KMS-11 (cell line): ENCODE measurements around the gene BORCS8.

Experiments used
- H2AFZ ChIP-seq: fragments of 200-600 bp; sonication (generic); 2 replicates; pipeline ENCODE4 v1.6.1; 2016; ENCODE audit warnings: antibody characterized with exemption, mixed run types, low read depth
- H3K27ac ChIP-seq: fragments of 200-600 bp; sonication (generic); 2 replicates; pipeline ENCODE4 v1.6.1; 2016; ENCODE audit warnings: mild to moderate bottlenecking, mixed run types
- H3K27me3 ChIP-seq: fragments of 200-600 bp; sonication (generic); 2 replicates; pipeline ENCODE4 v1.6.1; 2017; ENCODE audit warnings: mild to moderate bottlenecking, low read depth, mixed run types, moderate library complexity; ENCODE audit not compliant: insufficient read depth
- H3K36me3 ChIP-seq: fragments of 200-600 bp; sonication (generic); 2 replicates; pipeline ENCODE4 v1.6.1; 2017; ENCODE audit warnings: mild to moderate bottlenecking, mixed run types; ENCODE audit not compliant: insufficient read depth
- H3K4me1 ChIP-seq: fragments of 200-600 bp; sonication (generic); 2 replicates; pipeline ENCODE4 v1.6.1; 2016; ENCODE audit warnings: mild to moderate bottlenecking, low read depth, mixed run types; ENCODE audit not compliant: poor library complexity, severe bottlenecking
- H3K4me2 ChIP-seq: fragments of 200-600 bp; sonication (generic); 2 replicates; pipeline ENCODE4 v1.7.0; 2016; ENCODE audit warnings: mild to moderate bottlenecking, mixed run types
- H3K4me3 ChIP-seq: fragments of 200-600 bp; sonication (generic); IDR thresholded peaks from 2 replicates; pipeline ENCODE4 v1.6.1; 2017; ENCODE audit warnings: low read depth, low read length, mixed read lengths; ENCODE audit not compliant: insufficient read depth
- H3K79me2 ChIP-seq: fragments of 200-600 bp; sonication (generic); 2 replicates; pipeline ENCODE4 v1.6.1; 2016; ENCODE audit warnings: low read depth, mixed run types; ENCODE audit not compliant: insufficient read depth
- H3K9ac ChIP-seq: fragments of 200-600 bp; sonication (generic); 2 replicates; pipeline ENCODE4 v1.6.1; 2016; ENCODE audit warnings: mild to moderate bottlenecking, mixed run types
- H4K20me1 ChIP-seq: fragments of 200-600 bp; sonication (generic); 2 replicates; pipeline ENCODE4 v1.6.1; 2016; ENCODE audit warnings: mild to moderate bottlenecking, mixed run types; ENCODE audit not compliant: insufficient read depth
- TF ChIP-seq, protein P1 (sequence below): fragments of 200-600 bp; sonication (generic); conservative IDR thresholded peaks from 2 replicates; pipeline ENCODE4 v1.6.1; 2017; ENCODE audit warnings: low read depth, mild to moderate bottlenecking, antibody characterized with exemption, low read length, moderate library complexity, mixed read lengths

Gene BORCS8

DNA sequence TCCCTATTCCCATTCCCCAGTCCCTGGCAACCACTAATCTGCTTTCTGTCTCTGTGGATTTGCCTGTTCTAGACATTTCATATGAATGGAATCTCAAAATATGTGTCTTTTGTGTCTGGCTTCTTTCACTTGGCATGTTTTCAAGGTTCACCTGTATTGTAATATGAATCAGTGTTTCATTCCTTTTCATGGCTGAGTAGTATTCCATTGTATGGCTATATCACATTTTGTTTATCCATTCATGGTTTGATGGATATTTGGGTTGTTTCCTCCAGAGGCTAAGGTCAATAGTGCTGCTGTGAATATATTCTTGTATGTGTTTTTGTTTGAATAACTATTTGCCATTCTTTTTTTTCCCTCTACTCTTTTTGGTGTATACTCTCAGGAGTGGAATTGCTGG is 44.2 kb upstream of the BORCS8 start:
- no peaks in the 10 kb centered on the region for H4K20me1 ChIP-seq
- no peaks in the 10 kb centered on the region for H3K79me2 ChIP-seq
- H3K27me3 ChIP-seq, result no peaks in the 10 kb centered on the region
- H3K4me1 ChIP-seq, result no peaks in the 10 kb centered on the region
- H3K27ac ChIP-seq, result no peak overlapping the region
- no peak overlapping the region for H3K9ac ChIP-seq
- H3K4me3 ChIP-seq, result no peak overlapping the region
- TF ChIP-seq, protein P1, sequence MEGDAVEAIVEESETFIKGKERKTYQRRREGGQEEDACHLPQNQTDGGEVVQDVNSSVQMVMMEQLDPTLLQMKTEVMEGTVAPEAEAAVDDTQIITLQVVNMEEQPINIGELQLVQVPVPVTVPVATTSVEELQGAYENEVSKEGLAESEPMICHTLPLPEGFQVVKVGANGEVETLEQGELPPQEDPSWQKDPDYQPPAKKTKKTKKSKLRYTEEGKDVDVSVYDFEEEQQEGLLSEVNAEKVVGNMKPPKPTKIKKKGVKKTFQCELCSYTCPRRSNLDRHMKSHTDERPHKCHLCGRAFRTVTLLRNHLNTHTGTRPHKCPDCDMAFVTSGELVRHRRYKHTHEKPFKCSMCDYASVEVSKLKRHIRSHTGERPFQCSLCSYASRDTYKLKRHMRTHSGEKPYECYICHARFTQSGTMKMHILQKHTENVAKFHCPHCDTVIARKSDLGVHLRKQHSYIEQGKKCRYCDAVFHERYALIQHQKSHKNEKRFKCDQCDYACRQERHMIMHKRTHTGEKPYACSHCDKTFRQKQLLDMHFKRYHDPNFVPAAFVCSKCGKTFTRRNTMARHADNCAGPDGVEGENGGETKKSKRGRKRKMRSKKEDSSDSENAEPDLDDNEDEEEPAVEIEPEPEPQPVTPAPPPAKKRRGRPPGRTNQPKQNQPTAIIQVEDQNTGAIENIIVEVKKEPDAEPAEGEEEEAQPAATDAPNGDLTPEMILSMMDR, result no peak
- H3K36me3 ChIP-seq, result no peaks in the 10 kb centered on the region
- H3K4me2 ChIP-seq, result no peak overlapping the region
- H2AFZ ChIP-seq, result no peak overlapping the region

DNA sequence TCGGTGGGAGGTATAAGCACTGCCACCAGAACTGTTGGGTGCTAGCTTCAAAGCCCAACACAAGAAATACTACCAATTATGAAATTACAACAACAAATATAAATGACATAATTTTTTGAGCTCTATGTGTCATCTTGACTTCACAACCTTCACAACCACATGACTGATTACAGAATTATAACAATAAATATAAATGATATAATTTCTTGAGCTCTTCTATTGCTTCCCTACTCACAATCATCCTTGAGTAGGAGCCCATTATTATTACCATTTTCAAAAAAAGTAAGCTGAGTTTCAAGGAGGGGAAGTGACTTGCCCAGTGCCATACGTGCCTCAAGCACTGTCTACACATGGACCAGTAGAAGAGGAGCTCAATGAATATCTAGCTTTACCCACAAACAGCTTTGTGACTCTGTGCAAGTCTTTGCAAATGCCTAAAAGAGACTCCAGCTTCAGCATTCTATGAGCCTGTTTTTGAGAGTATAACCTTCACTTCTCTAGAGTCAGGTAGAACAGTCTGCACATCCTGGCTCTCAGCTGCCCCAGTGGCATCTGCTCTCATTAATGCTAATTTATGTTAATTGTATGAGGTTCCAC is 42.4 kb upstream of the BORCS8 start:
- Histone ChIP-seq H3K4me1 (no peaks in the 10 kb centered on the region), H2AFZ (no peak overlapping the region)
- TF ChIP-seq, protein P1, result no peak

DNA sequence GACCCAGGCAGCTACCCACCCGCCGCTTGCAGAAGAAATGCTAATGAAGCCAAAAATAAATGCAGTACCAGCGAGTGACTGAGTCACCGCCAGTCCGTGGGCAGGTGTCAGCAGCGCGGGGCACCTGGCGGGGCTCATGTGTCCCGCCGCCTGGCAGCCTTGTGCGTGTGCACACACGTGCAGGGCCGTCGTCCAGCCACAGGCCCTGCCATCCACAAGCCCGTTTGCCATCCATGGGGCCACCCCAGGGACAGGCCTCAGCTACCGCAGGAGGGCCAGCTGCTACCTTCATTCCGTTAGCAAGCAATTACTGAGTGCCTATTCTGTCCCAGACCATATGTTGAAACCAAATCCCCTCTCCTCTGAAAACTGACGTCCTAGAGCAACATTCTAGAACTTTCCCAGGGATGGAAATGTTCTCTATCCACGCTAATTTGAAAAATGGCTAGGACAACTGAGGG is 40.3 kb upstream of the BORCS8 start:
- Histone ChIP-seq H3K9ac (no peak overlapping the region), H3K36me3 (no peaks in the 10 kb centered on the region), H3K27me3 (peaks cover 8% of the 10 kb centered on the region; the same call in 1 of the 2 replicates), H4K20me1 (no peaks in the 10 kb centered on the region), H3K79me2 (no peaks in the 10 kb centered on the region), H3K4me1 (no peaks in the 10 kb centered on the region), H3K4me2 (no peak overlapping the region), H2AFZ (no peak overlapping the region), H3K27ac (no peak overlapping the region), H3K4me3 (no peak overlapping the region)
- TF ChIP-seq, protein P1, result no peak

More for the DNA sequence above, 42.4 kb upstream of the BORCS8 start:
- H3K79me2 ChIP-seq, result no peaks in the 10 kb centered on the region
- no peak overlapping the region for H3K27ac ChIP-seq
- H3K27me3 ChIP-seq, result peaks cover 8% of the 10 kb centered on the region; the same call in 1 of the 2 replicates
- H3K4me2 ChIP-seq, result no peak overlapping the region
- H4K20me1 ChIP-seq, result no peaks in the 10 kb centered on the region
- no peak overlapping the region for H3K4me3 ChIP-seq
- H3K9ac ChIP-seq, result no peak overlapping the region
- H3K36me3 ChIP-seq, result no peaks in the 10 kb centered on the region

DNA sequence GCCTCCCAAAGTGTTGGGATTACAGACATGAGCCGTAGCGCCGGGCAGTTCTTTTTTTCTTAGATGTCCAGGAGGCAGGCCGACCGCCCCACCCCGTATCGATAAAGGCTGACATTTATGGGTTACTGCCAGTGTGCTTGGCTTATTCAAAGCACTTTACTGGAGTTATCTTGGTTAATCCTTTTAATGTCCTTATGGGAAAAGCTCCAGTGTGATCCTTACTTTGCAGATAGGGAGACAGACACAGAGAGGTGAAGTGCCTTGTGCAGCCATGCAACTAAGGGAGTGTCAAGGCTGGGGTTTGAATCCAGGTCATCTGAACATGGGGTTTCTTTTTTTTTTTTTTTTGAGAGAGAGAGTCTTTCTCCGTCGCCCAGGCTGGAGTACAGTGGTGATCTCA is 39.0 kb upstream of the BORCS8 start:
- Histone ChIP-seq H3K27me3 (peaks cover 8% of the 10 kb centered on the region; the same call in 1 of the 2 replicates), H3K79me2 (no peaks in the 10 kb centered on the region), H3K36me3 (no peaks in the 10 kb centered on the region), H3K9ac (no peak overlapping the region), H3K4me1 (no peaks in the 10 kb centered on the region), H3K4me2 (no peak overlapping the region), H3K4me3 (no peak overlapping the region), H2AFZ (no peak overlapping the region), H3K27ac (no peak overlapping the region), H4K20me1 (no peaks in the 10 kb centered on the region)
- TF ChIP-seq, protein P1, result no peak
